K562 (cell line): ENCODE measurements around the gene MALAT1. TPM values are rescaled to one million over a fixed set of nuclear protein-coding genes. Genes with fewer than 3 reads are reported as not detected.
A peak's percentile ranks its signal among the peaks of the same experiment; 100 is the strongest.

Experiments
- ATAC-seq: fragments of 200-7000 bp; cut with Tn5 transposase; 3 replicates; pipeline ENCODE4 v1.9.1; 2020; ENCODE audit warnings: moderate library complexity
- BruUV-seq: library from RNA; stranded (reverse); fragments of 400-500 nt; replicated peaks from 2 replicates; lab custom pipeline; 2021; lab: Mats Ljungman, UMichigan
- CTCF ChIA-PET: fragments of 300-600 bp; formaldehyde crosslinking; extraction: SDS; loops from one replicate; lab custom pipeline; 2021; ENCODE audit warnings: low intra/inter-chr PET ratio; lab: Yijun Ruan, JAX
- POLR2A ChIA-PET: fragments of 300-600, 350-650 bp; sonication (Branson Sonifier 250); formaldehyde crosslinking; extraction: SDS; loops from one replicate; lab custom pipeline; 2021; ENCODE audit warnings: antibody characterized with exemption, inconsistent platforms; lab: Yijun Ruan, JAX
- DNase-seq, 4 experiments: peaks; one replicate each; pipeline versions ENCODE4 v3.0.0 to v3.0.0-alpha.2; 2011 to 2018; ENCODE audit warnings: low spot score in 3 of 4, mixed read lengths in 3 of 4; ENCODE audit errors: extremely low read depth in 1 of 4
- FAIRE-seq: peaks from 2 replicates; lab custom pipeline; 2011; peaks lifted over from hg19 to GRCh38; lab: Jason Lieb, UNC
- H2AFZ ChIP-seq: 2 replicates; pipeline ENCODE4 v1.6.0; 2011; ENCODE audit warnings: low read depth, low read length, control low read depth, inconsistent platforms
- H3K27ac ChIP-seq: fragments of 200-600 bp; 3 replicates; pipeline ENCODE4 v1.8.0; 2011; ENCODE audit warnings: low read depth, mild to moderate bottlenecking, control low read depth, inconsistent platforms, low read length, moderate library complexity, mixed read lengths; ENCODE audit errors: extremely low read depth
- H3K27me3 ChIP-seq, 2 experiments: fragments of 300-600 bp in 1 of 2; 2 replicates in 1 of 2; 3 replicates in 1 of 2; pipeline versions ENCODE4 v1.6.0 to v1.8.0; 2011; ENCODE audit warnings: inconsistent platforms in 2 of 2, low read length in 2 of 2, mild to moderate bottlenecking in 1 of 2, mixed read lengths in 1 of 2, moderate library complexity in 1 of 2; ENCODE audit not compliant: control insufficient read depth in 2 of 2, insufficient read depth in 2 of 2
- H3K36me3 ChIP-seq: fragments of 300-600 bp; 3 replicates; pipeline ENCODE4 v1.8.0; 2011; ENCODE audit warnings: mild to moderate bottlenecking, low read length, inconsistent platforms; ENCODE audit not compliant: control insufficient read depth, insufficient read depth
- H3K4me1 ChIP-seq, 2 experiments: fragments of 200-600 bp in 1 of 2; replicated peaks in 1 of 2; 2 replicates in 1 of 2; 3 replicates in 1 of 2; pipeline versions ENCODE4 v1.5.1 to v1.8.0; 2011; ENCODE audit warnings: inconsistent platforms in 2 of 2, low read length in 2 of 2, mild to moderate bottlenecking in 1 of 2, mixed read lengths in 1 of 2, moderate library complexity in 1 of 2; ENCODE audit not compliant: control insufficient read depth in 2 of 2, insufficient read depth in 2 of 2
- H3K4me2 ChIP-seq: 2 replicates; pipeline ENCODE4 v1.6.1; 2011; ENCODE audit warnings: low read length, control low read depth, inconsistent platforms, mixed read lengths; ENCODE audit not compliant: insufficient read depth
- H3K4me3 ChIP-seq: fragments of 200-600 bp; sonication (generic), shearing (Covaris generic); 2 replicates; pipeline ENCODE4 v1.5.1; 2016; ENCODE audit warnings: control low read depth, inconsistent platforms
- H3K79me2 ChIP-seq: fragments of 200-600 bp; 3 replicates; pipeline ENCODE4 v1.8.0; 2011; ENCODE audit warnings: low read length, inconsistent platforms; ENCODE audit not compliant: control insufficient read depth, insufficient read depth
- H3K9ac ChIP-seq, 2 experiments: 2 replicates each; pipeline versions ENCODE4 v1.6.0 to v1.6.1; 2011; ENCODE audit warnings: low read depth in 2 of 2, low read length in 2 of 2, control low read depth in 1 of 2, inconsistent platforms in 1 of 2, mild to moderate bottlenecking in 1 of 2, mixed read lengths in 1 of 2; ENCODE audit not compliant: insufficient read depth in 1 of 2
- H3K9me1 ChIP-seq: one replicate; pipeline ENCODE4 v1.6.0; 2011; ENCODE audit warnings: inconsistent platforms, mild to moderate bottlenecking, low read length, moderate library complexity; ENCODE audit not compliant: control insufficient read depth, insufficient read depth
- H3K9me3 ChIP-seq: replicated peaks from 2 replicates; pipeline ENCODE4 v1.5.1; 2011; ENCODE audit warnings: low read depth, low read length, inconsistent platforms; ENCODE audit not compliant: control insufficient read depth, insufficient read depth
- H4K20me1 ChIP-seq: replicated peaks from 2 replicates; pipeline ENCODE4 v1.6.1; 2011; ENCODE audit warnings: low read length, inconsistent platforms, mixed read lengths; ENCODE audit not compliant: control insufficient read depth, insufficient read depth
- POLR2G ChIP-seq: fragments of 200-400 bp; formaldehyde crosslinking; IDR thresholded peaks from 2 replicates; pipeline ENCODE4 v1.6.1; 2017; ENCODE audit warnings: low read depth, mild to moderate bottlenecking, antibody characterized with exemption, low read length, moderate library complexity
- RBFOX2 ChIP-seq: fragments of 200-400 bp; formaldehyde crosslinking; IDR thresholded peaks from 2 replicates; pipeline ENCODE4 v1.6.1; 2017; ENCODE audit warnings: low read depth, mild to moderate bottlenecking, low read length, moderate library complexity
- ZNF512 ChIP-seq: IDR thresholded peaks from 2 replicates; pipeline ENCODE4 v1.6.1; 2016; ENCODE audit warnings: missing genetic modification characterization, missing compliant biosample characterization
- WGBS: fragments of 100-300 bp; shearing (Covaris generic); methylation state at CpG from one replicate; pipeline ENCODE4 v1.1.6; 2016; ENCODE audit warnings: low coverage, mixed read lengths; ENCODE audit not compliant: insufficient coverage; ENCODE audit errors: missing lambda C conversion rate; 5-methylcytosine and 5-hydroxymethylcytosine counted together
- in situ Hi-C: fragments of 300-500 bp; cut with MboI; formaldehyde crosslinking; loops from 4 replicates; pipeline ENCODE4 v1.15.0; 2018; ENCODE audit warnings: inconsistent platforms, mixed read lengths
- intact Hi-C: fragments of 100-400 bp; cut with micrococcal nuclease; formaldehyde crosslinking; loops from 2 replicates; pipeline ENCODE4 v1.14.2; 2022
- polyA plus RNA-seq, 8 experiments: library from polyadenylated mRNA; depleted of rRNA in 4 of 8; stranded (reverse) in 5 of 8; unstranded in 3 of 8; fragments of >200 nt; fragmentation: Nextera tagmentation in 2 of 8; fragmentation: Illumina TruSeq in 1 of 8; extraction: Ambion mirVana in 2 of 8; extraction: Trizol in 1 of 8; gene quantifications; 2 replicates each; pipeline versions ENCODE4 v1.2.1 to v1.2.3, GENCODE V29; 2011 to 2014; ENCODE audit warnings: inconsistent platforms in 1 of 8, missing spikeins in 1 of 8
- total RNA-seq, 7 experiments: library from RNA; depleted of rRNA in 6 of 7; stranded (reverse); fragments of >200 nt in 6 of 7; fragmentation: Illumina TruSeq in 2 of 7; extraction: Trizol in 2 of 7; gene quantifications; 2 replicates each; pipeline versions ENCODE4 v1.2.1 to v1.2.3, GENCODE V29; 2011 to 2021; ENCODE audit warnings: low replicate concordance in 1 of 7

Gene MALAT1
- total and polyA plus RNA-seq, 9 of the 15 experiments (the other 6 are each of a cell fraction or from before 2014, with no cell fraction given), result 363 to 8,715 (median 2,351) TPM

GRCh38 chr11:65536412-65537295 is 37.8 kb downstream of the MALAT1 start:
- no peaks in the 10 kb centered on the region for H3K27me3 ChIP-seq
- in situ Hi-C loops (no loop called here), intact Hi-C loops (no loop called here)
- H3K9me3 ChIP-seq, result no peaks in the 10 kb centered on the region
- H3K4me3 ChIP-seq, result no peak overlapping the region
- no peaks in the 10 kb centered on the region for H3K9me1 ChIP-seq
- no peaks in the 10 kb centered on the region; the same call in 2 of the 3 replicates for H3K79me2 ChIP-seq
- CTCF ChIA-PET, result no interaction called here
- H3K9ac ChIP-seq, result 0 out of 4 replicates have a peak overlapping the region, but pooled peaks of 1 of the 2 experiments have one; percentile 41
- no TSS peak for BruUV-seq
- H3K4me2 ChIP-seq, result no peak overlapping the region
- no peak overlapping the region for H2AFZ ChIP-seq
- POLR2A ChIA-PET, result interaction anchor here (0.5 to 6.5 kb wide), 8 partner anchors 10 to 117 kb away, joined by 3 to 48 read pairs (median 6); partner anchors contain the start of genes MALAT1, NEAT1 and SCYL1
- FAIRE-seq, result no peak
- peaks cover 8 to 50% of the 10 kb centered on the region in 2 experiments for H3K4me1 ChIP-seq
- TF ChIP-seq POLR2G, result peak; percentile 52
- no peak for TF ChIP-seq ZNF512 (tag)
- peak; percentile 35 for TF ChIP-seq RBFOX2
- H3K36me3 ChIP-seq, result peaks cover 68% of the 10 kb centered on the region; the same call in 2 of the 3 replicates
- 0 out of 2 replicates have a peak, but pooled peaks cover 1% of the 10 kb centered on the region for H4K20me1 ChIP-seq
- WGBS, result 88% methylated on average over 12 of the region's 12 CpGs
- DNase-seq, result no peak
- H3K27ac ChIP-seq, result no peak overlapping the region
- no peak for ATAC-seq
